Suprapubic skin (tissue), 4 donors: ENCODE data around the gene SCN1B. TPM values are rescaled to one million over a fixed set of nuclear protein-coding genes. Genes with fewer than 3 reads are reported as not detected.

Experiments used
- DNase-seq, 2 donors: peaks; one replicate each; pipeline ENCODE4 v3.0.0-alpha.2; 2019; ENCODE audit warnings: low spot score in 2 of 2
- H3K27ac ChIP-seq: fragments of 200-600 bp; sonication (generic); one replicate; pipeline ENCODE4 v1.5.1; 2019
- H3K27me3 ChIP-seq: fragments of 200-600 bp; sonication (generic); one replicate; pipeline ENCODE4 v1.5.1; 2019
- H3K36me3 ChIP-seq: fragments of 200-600 bp; sonication (generic); one replicate; pipeline ENCODE4 v1.5.1; 2019
- H3K4me1 ChIP-seq: fragments of 200-600 bp; sonication (generic); one replicate; pipeline ENCODE4 v1.5.1; 2019
- H3K4me3 ChIP-seq: fragments of 200-600 bp; sonication (generic); one replicate; pipeline ENCODE4 v1.5.1; 2019; ENCODE audit warnings: mild to moderate bottlenecking
- H3K9me3 ChIP-seq: fragments of 200-600 bp; sonication (generic); one replicate; pipeline ENCODE4 v1.5.1; 2019
- EP300 ChIP-seq: sonication (generic); formaldehyde crosslinking; IDR thresholded peaks from one replicate; pipeline ENCODE4 v1.6.1; 2017; ENCODE audit warnings: antibody characterized with exemption
- POLR2A ChIP-seq, 2 donors: fragments of 450-650 bp; IDR thresholded peaks; one replicate each; pipeline ENCODE4 v1.6.1; 2017; ENCODE audit warnings: antibody characterized with exemption in 2 of 2, mild to moderate bottlenecking in 2 of 2, moderate library complexity in 2 of 2
- POLR2AphosphoS5 ChIP-seq, 3 donors: sonication (generic); formaldehyde crosslinking; IDR thresholded peaks; one replicate each; pipeline ENCODE4 v1.6.1; 2017; ENCODE audit warnings: antibody characterized with exemption in 3 of 3
- WGBS: methylation state at CpG from one replicate; pipeline ENCODE4 v1.1.5; 2018; 5-methylcytosine and 5-hydroxymethylcytosine counted together
- total RNA-seq, 4 donors: library from RNA; depleted of rRNA; stranded (reverse); fragments of >200 nt; gene quantifications; one replicate each; pipeline ENCODE4 v1.1.0, GENCODE V29; 2016
- TF ChIP-seq, protein P1 (sequence below), 2 donors: fragments of 200-600 bp in 1 of 2; fragments of 450-650 bp in 1 of 2; sonication (generic) in 1 of 2; IDR thresholded peaks; one replicate each; pipeline ENCODE4 v1.5.1; 2016 to 2019; ENCODE audit warnings: antibody characterized with exemption in 2 of 2, mild to moderate bottlenecking in 1 of 2, moderate library complexity in 1 of 2

The SCN1B gene
- total RNA-seq, 4 donors from 2014 or later = 1.4 to 4.3 (median 2.9) TPM

DNA sequence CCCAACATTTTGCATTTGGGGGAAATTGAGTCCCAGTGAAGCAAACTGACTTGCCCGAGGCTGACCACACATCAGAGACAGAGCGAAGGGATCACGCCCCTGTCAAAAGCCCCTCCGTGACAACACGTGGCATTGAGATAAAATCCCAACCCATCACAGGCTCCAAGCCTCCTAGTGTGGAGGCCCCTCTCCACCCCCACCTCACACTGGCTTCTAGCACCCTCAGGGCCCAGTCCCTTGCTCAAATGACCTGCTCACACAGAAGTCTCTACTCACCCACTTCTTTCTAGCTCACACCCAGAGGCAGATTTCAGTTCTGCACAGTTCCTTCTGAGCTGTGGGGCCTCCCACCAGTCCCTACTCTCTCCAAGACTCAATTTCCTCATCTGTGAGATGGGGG is 21.5 kb downstream of the SCN1B start:
- H3K9me3 ChIP-seq = no peaks in the 10 kb centered on the region
- no peaks in the 10 kb centered on the region for H3K4me1 ChIP-seq
- no peak overlapping the region for H3K4me3 ChIP-seq
- no peak for DNase-seq
- TF ChIP-seq, protein P1, sequence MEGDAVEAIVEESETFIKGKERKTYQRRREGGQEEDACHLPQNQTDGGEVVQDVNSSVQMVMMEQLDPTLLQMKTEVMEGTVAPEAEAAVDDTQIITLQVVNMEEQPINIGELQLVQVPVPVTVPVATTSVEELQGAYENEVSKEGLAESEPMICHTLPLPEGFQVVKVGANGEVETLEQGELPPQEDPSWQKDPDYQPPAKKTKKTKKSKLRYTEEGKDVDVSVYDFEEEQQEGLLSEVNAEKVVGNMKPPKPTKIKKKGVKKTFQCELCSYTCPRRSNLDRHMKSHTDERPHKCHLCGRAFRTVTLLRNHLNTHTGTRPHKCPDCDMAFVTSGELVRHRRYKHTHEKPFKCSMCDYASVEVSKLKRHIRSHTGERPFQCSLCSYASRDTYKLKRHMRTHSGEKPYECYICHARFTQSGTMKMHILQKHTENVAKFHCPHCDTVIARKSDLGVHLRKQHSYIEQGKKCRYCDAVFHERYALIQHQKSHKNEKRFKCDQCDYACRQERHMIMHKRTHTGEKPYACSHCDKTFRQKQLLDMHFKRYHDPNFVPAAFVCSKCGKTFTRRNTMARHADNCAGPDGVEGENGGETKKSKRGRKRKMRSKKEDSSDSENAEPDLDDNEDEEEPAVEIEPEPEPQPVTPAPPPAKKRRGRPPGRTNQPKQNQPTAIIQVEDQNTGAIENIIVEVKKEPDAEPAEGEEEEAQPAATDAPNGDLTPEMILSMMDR (IDR thresholded peaks at IDR 0.05) = no peak
- TF ChIP-seq EP300 (no peak), POLR2A (IDR thresholded peaks at IDR 0.05) (no peak), POLR2AphosphoS5 (IDR thresholded peaks at IDR 0.05) (no peak)
- no peak overlapping the region for H3K27ac ChIP-seq
- no peaks in the 10 kb centered on the region for H3K36me3 ChIP-seq
- peaks cover 4% of the 10 kb centered on the region for H3K27me3 ChIP-seq
- 94% methylated on average over 5 of the region's 5 CpGs for WGBS

DNA sequence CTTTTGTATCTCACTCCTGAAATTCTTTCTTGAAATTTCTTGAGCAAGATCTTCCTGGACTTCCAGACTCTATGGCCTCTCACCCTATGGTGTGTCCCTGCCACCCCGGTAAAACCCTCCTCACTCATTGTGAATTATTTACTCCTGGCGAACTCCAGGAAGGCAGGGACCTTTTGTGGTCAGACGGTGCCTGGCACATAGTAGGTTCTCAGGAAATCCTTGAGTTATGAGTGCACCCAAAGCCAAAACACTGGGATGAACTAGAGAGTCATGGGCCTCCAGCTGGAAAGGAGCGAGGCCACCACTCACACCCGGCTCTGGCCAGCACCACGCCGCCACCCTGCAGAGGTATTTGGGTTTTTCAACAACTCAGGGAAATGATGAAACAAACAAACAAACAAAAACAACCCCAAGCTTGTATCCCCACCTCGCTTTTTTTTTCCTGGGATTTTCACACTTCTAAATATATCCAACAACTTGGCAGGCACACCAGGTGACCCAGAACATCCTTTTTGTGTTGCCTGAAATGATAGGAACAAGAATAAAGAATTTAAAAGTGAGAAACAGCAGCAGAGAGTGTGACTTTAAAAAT is 22.4 kb downstream of the SCN1B start:
- no peak for TF ChIP-seq POLR2AphosphoS5 (IDR thresholded peaks at IDR 0.05)
- no peak for TF ChIP-seq EP300
- TF ChIP-seq, protein P1 (IDR thresholded peaks at IDR 0.05) = no peak
- TF ChIP-seq POLR2A (IDR thresholded peaks at IDR 0.05) = no peak

DNA sequence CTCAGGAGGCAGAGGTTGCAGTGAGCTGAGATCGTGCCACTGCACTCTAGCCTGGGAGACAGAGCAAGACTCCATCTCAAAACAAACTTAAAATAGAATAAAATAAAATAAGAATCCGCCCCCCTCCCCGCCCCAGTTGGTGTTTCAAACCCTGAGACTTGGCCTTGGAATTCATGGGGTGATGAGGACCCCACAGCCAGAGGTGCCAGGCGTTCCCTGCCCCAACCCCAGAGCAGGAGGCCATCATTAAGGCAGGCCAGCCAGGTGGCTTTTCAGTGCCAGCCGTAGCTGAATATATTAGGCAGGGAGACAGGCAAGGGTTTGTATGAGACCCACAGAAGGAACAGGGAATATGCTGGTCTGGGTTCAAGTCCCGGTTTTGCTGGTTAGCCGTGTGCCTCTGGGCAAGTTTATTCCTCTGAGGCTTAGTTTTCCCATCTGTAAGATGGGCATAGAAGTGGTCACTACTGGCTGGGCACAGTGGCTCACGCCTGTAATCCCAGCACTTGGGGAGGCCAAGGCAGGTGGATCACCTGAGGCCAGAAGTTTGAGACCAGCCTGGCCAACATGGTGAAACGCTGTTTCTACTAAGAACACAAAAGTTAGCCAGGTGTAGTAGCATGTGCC is 23.5 kb downstream of the SCN1B start:
- H3K36me3 ChIP-seq = no peaks in the 10 kb centered on the region
- H3K4me3 ChIP-seq = no peak overlapping the region
- DNase-seq = no peak
- H3K9me3 ChIP-seq = no peaks in the 10 kb centered on the region
- no peaks in the 10 kb centered on the region for H3K4me1 ChIP-seq
- WGBS = 95% methylated on average over 7 of the region's 9 CpGs
- TF ChIP-seq POLR2AphosphoS5 (IDR thresholded peaks at IDR 0.05) = no peak
- no peak for TF ChIP-seq POLR2A (IDR thresholded peaks at IDR 0.05)
- no peak for TF ChIP-seq EP300
- TF ChIP-seq, protein P1 (IDR thresholded peaks at IDR 0.05) = no peak
- peaks cover 4% of the 10 kb centered on the region for H3K27me3 ChIP-seq
- no peak overlapping the region for H3K27ac ChIP-seq

More for the DNA sequence above, 22.4 kb downstream of the SCN1B start:
- H3K4me1 ChIP-seq = no peaks in the 10 kb centered on the region
- no peaks in the 10 kb centered on the region for H3K36me3 ChIP-seq
- 75% methylated on average over 8 of the region's 8 CpGs for WGBS
- H3K27ac ChIP-seq = no peak overlapping the region
- peaks cover 4% of the 10 kb centered on the region for H3K27me3 ChIP-seq
- DNase-seq = no peak
- no peaks in the 10 kb centered on the region for H3K9me3 ChIP-seq
- H3K4me3 ChIP-seq = no peak overlapping the region

DNA sequence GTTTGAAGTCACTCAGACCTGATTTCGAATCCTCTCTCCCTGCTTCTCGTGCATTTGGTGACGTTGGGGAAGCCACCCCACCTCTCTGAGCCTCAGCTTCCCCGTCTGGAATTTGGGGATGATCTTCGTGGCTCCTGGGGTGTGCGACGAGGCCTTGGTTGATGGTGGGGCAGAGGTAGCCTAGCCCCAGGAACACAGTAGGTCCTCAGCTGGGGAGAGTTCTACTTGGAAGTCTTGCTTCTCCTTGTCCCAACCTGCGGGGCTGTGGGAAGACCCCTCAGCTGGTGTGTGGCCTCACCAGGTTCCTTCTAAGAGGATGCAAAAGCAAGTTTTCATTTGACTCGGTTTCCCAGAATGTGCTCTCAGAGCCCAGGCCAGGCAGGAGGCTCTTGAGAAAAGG is 24.4 kb downstream of the SCN1B start:
- WGBS = 94% methylated on average over 9 of the region's 9 CpGs
- Histone ChIP-seq H3K4me1 (no peaks in the 10 kb centered on the region), H3K27ac (no peak overlapping the region), H3K4me3 (no peak overlapping the region), H3K36me3 (no peaks in the 10 kb centered on the region), H3K27me3 (peaks cover 4% of the 10 kb centered on the region), H3K9me3 (no peaks in the 10 kb centered on the region)
- TF ChIP-seq POLR2A (IDR thresholded peaks at IDR 0.05) (no peak), POLR2AphosphoS5 (IDR thresholded peaks at IDR 0.05) (no peak)
- no peak for DNase-seq

DNA sequence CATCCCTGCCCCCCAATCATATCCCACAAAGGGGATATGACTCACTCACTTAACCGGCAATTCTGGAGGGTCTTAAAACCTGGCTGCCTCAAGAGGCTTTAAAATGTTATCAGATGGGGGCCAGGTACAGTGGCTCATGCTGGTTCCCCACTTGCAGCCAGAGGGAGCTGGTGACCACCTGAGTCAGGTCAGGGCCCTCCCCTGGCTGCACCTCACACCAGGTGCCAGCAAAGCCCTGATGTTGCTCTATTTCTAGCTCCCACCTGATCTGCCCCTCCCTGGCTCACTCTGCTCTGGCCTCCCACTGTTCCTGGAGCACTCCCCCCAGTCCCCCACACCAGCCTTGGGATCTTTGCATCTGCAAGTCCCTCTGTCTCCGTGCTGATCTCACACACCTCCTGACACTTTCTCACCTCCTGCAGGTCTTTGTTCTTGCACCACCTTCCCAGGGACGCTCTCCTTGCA is 25.5 kb downstream of the SCN1B start:
- 33% methylated on average over 3 of the region's 3 CpGs for WGBS

More for the DNA sequence above, 25.5 kb downstream of the SCN1B start:
- no peak for DNase-seq
- Histone ChIP-seq H3K9me3 (no peaks in the 10 kb centered on the region), H3K27ac (no peak overlapping the region), H3K27me3 (peaks cover 4% of the 10 kb centered on the region), H3K4me3 (no peak overlapping the region), H3K36me3 (no peaks in the 10 kb centered on the region), H3K4me1 (no peaks in the 10 kb centered on the region)
- no peak for TF ChIP-seq POLR2A (IDR thresholded peaks at IDR 0.05)
- TF ChIP-seq, protein P1 (IDR thresholded peaks at IDR 0.05) = no peak
- no peak for TF ChIP-seq POLR2AphosphoS5 (IDR thresholded peaks at IDR 0.05)
- no peak for TF ChIP-seq EP300
